HG02571 (cell line): ENCODE measurements around the gene DIAPH1.

Experiments
- ATAC-seq: cut with Tn5 transposase; IDR thresholded peaks from one replicate; pipeline ENCODE4 v1.9.1; 2021; ENCODE audit warnings: mild to moderate bottlenecking, moderate library complexity; ENCODE audit not compliant: unreplicated experiment

Gene DIAPH1

DNA sequence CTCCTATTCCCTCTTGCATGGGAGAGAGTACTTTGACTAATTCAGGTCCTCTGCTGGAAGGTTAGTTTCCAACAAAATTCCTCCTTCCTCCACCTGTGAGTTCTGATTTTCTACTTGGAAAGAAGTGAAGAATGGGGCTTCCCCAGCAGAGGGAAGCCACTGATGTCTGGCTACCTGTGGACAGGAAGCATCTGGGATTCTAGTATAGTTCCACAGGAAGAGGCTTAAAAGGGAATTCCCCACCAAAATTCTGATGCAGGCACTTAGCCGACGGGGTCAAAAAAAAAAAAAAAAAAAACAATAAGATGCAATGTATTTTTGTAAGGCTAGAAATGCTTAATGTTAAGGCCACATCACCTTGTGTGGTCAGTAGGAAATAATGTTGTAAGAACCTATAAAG lies 96.5 kb downstream of the DIAPH1 start:
- no peak for ATAC-seq

DNA sequence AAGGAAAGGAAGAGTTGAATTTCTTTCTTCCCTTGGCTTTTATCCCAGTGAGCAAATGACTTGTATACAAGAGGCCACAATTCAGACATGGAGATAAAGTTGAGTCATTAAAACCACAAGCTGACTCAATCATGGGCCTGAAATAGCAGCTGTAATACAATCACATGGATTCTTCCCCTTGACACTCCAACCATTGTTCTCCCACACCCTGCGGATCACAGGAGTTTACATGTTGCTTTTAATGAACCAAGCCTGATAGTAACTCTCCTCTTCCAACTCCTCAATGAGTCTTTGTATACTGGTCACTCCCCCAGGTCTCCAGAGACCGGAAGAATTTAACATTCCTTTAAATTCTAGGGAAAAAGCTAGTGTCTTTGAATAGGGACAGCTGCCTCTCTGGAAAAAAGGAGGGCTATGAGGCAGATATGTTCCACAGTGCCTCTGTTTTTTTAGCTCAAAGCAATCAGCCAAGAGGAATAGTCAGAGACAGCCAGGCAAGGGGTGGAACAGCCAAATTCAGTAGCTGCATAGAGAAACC lies 97.5 kb downstream of the DIAPH1 start:
- ATAC-seq = no peak

DNA sequence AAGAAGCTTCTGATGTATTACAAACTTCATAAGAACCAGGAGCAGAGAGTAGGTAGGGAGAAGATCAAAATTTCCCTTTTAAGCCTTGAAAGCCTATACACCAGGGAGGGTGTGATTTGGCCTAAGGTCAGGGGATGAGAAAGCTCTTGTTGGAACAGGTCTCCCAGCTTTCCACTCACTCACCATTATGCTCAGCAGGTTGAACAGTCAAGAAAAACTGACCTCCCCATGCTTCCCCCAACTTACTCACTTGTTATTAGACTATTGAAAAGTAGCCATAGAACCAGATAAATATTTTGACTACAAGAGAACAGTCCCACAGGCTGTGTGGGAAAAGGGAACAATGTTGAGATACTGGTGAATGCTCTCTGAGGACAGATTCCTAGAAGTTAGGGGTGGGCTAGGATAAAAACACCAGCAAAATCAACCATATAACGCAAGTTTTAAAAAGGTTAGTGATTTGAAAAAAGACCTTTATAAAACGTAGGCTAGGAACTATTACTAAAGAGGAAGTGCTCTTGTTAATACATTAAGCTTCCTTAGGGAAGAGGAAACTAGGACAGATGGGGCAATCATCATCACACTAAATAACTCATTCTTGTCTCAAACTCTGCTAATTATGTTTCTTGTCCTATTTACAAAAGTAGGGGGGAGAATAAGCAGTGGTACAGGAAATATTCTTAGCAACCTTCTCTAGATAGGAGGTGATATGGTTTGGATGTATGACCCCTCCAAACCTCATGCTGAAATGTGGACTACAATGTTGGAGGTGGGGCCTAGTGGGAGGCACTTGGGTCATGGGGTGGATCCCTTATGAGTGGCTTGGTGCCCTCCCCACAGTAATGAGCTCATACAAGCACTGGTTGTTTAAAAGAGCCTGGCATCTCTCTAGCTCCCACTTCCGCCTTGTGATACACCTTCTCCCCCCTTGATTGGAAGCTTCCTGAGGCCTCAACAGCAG lies 98.9 kb downstream of the DIAPH1 start:
- no peak for ATAC-seq

DNA sequence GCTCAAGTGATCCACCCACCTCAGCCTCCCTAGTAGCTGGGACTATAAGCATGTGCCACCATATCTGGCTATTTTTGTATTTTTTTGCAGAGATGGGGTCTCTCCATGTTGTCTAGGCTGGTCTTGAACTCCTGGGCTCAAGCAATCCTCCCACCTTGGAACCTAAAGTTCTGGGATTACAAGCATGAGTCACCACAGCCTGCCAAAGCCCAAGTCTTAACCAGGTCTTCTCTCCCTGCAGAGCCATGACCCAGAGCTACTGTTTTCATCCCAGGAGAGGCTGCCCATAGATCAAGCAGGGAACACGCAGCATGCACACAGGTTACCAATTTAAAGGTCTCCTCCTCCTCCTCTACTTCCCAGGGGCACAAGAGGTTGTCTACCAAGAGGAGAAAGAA lies 100.2 kb downstream of the DIAPH1 start:
- ATAC-seq = no peak

DNA sequence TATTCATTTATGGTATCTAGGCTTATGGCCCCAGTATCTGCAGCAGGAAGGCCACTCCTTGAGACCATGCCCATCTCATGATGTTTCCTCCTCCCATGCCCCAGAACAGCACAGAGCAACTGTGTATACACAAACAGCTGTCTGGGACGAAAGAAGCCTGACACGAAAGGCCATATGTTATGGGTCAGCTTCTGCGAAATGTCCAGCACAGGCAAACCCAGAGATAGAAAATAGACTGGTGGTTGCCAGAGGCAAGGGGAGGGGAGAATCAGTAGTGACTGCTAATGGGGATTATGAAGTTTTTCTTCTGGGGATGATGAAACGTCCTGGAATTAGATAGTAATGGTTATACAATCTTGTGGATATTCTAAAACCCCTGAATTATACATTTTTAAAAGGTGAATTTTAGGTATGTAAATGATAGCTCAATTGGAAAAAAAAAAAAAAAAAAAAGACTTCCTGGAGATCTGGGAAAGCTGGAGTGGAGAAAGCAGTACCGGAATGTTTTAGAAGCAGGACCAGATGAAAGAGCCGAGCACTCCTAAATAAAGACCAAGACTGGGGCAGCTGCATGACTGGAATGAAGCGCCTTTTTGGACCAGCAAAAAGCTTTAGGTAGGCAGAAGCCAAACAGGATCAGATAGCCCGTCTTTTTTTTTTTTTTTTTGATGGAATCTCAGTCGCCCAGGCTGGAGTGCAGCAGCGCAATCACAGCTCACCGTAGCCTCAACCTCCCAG lies 100.8 kb downstream of the DIAPH1 start:
- ATAC-seq = no peak

DNA sequence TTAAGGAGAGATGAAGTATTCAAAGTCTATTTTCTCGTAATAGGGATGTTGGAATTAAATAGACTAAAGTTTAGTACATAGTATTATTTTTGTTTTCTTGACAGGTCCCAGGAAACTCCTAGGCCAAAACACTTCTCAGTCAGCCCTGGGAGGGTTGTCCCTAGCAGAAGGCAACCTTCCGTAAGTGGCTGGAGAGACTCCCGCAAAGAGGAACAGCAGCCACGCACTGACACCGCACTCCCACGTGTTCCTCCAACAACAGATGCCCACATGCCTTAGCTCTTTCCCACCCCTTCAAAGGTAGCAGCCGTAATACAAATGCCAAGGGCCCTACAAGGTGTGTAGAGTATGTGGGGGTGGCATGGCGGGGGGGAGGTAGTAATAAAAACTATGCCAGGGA lies 101.5 kb downstream of the DIAPH1 start:
- no peak for ATAC-seq

DNA sequence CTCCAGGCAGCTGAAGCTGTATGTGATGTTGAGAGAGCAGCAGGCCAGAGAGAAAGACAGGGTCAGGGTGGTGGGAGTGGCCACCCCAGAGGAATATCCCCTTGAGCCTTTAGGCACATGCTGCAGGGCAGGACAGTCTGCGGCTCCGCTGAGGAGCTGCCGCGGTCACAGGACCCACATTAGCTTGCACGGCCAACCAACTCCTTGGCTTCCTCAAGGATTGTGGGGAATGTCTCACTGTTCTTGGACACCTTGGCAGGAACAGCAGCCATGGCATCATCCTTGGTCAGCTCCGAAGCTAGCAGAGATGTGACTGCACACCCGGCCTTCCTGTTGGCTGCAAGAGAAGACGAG lies 102.2 kb downstream of the DIAPH1 start:
- ATAC-seq = no peak

DNA sequence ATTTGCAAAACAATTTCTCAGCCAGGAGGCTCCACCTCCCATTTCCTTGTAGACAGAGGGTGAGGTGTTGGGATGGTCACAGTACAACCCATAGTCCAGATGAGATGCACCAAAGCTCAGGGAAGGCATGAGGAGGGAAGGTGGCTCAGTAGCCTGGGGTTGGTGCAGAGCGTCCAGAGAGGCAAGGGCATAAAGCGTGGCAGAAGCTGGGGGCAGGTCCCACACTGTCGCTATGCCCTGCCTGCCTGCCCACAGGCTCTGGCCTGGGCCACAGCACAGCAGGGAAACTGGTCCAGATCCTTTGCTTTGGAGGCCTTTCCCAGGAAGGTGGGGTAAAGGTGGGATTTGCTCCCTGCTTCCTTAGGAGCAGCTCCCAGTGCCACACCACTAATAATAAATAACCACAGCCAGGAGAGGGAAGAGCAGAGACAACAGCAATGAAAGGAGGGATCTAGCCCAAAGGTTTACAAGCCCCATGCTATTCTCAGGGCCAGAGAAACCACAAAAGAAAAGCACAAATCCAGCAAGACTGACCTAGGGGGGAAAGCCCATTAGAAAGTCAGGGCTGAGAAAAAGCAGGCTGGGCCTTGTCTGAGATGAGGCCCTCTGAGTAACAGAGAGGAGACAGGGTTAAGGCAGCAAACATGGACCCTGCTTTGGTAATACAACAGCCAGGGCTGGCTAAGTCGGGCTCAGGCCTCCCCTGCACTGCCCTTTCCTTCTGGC lies 102.7 kb downstream of the DIAPH1 start:
- no peak for ATAC-seq

DNA sequence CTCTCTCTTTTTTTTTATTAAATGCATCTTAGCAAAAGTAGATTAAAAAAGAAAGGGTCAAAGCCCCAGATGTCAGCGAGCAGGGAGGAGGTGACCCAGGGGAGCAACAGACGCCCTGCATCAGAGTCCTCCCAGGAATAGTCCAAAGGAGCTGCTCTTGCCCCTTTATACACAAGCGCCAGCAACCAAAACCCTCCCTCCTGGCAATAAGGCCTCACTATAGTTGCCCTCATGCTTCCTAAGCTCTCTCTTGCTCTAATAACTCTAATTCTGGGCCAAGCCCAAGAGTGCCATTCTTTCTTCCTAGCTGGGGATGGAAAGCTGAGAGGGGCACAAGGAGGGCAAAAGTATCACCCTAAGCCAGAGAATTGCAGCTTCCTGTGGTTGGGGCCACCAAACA lies 103.7 kb downstream of the DIAPH1 start:
- no peak for ATAC-seq

DNA sequence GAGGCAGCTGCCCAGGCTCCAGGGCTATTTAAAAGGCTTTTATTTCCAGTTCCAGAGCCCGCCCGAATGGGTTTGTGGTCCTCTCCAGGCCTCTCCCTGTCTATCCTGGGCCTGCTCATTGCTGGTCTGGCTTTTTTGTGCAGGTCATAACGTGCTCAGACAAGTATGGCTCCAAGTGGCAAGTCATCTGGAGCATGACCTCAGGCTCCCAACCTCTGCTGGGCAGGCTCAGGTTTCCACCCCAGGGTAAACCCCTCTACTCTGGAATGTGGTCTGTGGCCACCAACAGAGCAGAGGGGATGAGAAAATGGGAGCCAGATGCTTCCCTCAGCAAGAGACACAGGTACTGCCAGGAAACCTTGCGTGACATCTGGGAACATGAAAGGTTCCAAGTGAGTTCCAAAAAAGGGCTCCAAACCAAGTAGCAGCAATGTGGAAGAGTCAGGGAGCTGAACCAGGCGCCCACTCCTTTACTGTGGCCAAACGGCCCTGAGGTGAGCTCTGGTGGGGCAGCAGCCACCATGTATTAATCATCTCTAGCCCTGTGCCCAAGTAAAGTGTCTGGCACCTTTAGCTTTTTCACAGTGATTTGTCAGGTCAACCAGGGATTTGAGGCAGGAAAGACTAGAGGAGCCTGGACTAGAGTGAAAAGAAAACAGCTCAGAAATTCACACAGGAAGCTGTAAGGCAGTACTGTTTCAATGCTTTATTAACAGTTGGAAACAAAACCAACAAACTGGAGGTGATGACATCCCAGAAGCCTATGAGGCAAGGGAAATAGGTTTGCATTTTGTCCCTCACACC lies 104.3 kb downstream of the DIAPH1 start:
- peak; percentile 16 for ATAC-seq

DNA sequence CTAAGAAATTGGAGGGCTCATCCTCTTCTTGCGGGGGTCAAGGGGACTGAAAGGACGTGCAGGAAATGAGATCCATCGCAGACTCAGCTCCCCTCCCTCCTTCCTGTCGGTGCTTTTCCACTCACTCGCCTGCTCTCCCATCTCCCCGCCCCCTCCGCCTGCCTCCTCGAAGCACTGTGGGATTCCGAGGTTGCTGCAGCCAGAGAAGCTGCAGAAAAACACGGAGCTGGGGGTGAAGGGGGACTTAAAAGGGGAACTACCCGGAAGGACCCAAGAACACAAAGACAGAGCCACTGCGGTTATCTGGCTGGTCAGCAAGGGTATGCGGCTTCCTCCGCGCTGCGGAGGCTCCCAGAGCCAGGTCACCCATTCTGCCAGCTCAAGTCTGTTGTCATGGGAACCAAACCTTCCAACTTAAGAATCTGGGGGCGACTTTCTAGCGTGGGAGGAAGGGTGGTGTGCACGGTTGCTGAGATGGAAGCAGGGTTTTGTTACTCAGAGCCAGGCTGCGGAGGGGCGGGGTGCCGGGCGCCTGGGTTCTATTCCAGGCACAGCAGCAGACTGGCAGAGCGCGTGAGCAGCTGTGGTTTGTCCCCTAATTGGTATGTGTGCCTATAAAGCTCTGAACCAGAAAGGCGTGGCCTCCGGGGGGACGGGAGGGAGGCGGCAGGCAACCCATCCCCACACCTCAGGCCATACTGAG lies 105.0 kb downstream of the DIAPH1 start:
- peak; percentile 37 for ATAC-seq

DNA sequence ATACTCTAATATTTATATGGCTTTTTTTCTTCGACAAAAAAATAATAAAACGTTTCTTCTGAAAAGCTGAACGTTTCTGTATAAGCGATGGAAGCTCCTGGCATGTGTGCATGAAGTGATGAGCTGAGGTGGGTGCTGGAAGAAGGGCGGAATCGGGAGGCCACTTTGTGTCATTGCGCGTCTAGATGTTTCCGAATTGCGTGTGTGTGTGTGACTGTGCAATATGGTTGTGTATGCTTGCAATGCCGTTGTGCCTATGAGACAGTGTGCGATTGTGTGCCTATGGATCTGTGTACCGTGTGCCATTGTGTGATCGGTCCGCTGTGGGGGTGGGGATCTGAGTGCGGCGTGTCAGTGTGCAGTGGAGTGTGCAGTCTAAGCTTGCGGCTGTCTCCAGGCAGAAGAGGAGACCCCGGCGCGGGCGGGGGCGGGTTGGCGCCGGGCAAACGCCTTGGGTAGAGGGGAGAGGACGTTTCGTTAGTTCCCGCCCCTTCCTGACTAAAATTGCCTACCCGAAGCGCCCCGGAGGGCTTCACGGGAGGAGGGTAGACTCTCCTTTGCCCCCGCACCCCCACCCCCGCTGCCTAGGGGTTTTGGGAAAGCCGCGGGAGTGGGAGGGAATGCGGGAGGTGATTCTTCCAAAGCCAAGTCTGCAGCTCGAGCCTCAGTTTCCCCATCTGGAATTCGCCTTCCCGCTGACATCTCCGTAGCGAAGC lies 105.7 kb downstream of the DIAPH1 start:
- ATAC-seq = no peak

DNA sequence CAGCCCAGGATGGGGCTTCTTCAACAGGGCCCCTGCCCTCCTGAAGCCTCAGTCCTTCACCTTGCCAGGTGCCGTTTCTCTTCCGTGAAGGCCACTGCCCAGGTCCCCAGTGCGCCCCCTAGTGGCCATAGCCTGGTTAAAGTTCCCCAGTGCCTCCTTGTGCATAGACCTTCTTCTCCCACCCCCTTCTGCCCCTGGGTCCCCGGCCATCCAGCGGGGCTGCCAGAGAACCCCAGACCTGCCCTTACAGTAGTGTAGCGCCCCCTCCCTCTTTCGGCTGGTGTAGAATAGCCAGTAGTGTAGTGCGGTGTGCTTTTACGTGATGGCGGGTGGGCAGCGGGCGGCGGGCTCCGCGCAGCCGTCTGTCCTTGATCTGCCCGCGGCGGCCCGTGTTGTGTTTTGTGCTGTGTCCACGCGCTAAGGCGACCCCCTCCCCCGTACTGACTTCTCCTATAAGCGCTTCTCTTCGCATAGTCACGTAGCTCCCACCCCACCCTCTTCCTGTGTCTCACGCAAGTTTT lies 106.3 kb downstream of the DIAPH1 start:
- no peak for ATAC-seq

DNA sequence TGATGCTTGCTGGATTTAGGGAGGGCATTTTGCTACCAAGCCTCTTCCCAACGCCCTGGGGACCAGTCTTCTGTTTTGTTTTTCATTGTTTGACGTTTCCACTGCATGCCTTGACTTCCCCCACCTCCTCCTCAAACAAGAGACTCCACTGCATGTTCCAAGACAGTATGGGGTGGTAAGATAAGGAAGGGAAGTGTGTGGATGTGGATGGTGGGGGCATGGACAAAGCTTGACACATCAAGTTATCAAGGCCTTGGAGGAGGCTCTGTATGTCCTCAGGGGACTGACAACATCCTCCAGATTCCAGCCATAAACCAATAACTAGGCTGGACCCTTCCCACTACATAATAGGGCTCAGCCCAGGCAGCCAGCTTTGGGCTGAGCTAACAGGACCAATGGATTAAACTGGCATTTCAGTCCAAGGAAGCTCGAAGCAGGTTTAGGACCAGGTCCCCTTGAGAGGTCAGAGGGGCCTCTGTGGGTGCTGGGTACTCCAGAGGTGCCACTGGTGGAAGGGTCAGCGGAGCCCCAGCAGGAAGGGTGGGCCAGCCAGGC lies 107.0 kb downstream of the DIAPH1 start:
- ATAC-seq = no peak

DNA sequence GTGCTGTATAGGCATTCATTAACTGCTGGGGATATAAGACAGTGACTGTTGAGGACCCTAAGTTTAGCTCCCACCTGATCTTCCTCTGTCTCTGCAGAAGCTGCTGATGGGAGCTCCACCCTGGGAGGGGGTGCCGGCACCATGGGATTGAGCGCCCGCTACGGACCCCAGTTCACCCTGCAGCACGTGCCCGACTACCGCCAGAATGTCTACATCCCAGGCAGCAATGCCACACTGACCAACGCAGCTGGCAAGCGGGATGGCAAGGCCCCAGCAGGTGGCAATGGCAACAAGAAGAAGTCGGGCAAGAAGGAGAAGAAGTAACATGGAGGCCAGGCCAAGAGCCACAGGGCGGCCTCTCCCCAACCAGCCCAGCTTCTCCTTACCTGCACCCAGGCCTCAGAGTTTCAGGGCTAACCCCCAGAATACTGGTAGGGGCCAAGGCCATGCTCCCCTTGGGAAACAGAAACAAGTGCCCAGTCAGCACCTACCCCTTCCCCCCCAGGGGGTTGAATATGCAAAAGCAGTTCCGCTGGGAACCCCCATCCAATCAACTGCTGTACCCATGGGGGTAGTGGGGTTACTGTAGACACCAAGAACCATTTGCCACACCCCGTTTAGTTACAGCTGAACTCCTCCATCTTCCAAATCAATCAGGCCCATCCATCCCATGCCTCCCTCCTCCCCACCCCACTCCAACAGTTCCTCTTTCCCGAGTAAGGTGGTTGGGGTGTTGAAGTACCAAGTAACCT lies 107.8 kb downstream of the DIAPH1 start:
- ATAC-seq = peak; percentile 28

DNA sequence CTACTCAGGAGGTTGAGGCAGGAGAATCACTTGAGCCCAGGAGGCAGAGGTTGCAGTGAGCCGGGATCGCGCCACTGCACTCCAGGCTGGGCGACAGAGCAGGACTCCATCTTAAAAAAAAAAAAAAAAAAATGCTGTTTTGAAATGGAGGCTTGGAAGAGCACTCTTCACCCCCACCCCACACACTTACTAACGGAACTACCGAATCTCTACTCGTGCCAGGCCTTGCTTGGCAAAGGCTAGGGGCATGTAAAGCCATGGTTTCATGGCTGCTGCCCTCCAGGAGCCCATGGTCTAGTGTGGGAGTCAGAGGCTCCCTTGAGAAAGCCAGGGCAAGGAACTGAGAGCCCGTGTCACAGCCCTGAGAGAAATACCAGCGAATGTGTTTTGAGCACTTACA lies 108.6 kb downstream of the DIAPH1 start:
- ATAC-seq = no peak

DNA sequence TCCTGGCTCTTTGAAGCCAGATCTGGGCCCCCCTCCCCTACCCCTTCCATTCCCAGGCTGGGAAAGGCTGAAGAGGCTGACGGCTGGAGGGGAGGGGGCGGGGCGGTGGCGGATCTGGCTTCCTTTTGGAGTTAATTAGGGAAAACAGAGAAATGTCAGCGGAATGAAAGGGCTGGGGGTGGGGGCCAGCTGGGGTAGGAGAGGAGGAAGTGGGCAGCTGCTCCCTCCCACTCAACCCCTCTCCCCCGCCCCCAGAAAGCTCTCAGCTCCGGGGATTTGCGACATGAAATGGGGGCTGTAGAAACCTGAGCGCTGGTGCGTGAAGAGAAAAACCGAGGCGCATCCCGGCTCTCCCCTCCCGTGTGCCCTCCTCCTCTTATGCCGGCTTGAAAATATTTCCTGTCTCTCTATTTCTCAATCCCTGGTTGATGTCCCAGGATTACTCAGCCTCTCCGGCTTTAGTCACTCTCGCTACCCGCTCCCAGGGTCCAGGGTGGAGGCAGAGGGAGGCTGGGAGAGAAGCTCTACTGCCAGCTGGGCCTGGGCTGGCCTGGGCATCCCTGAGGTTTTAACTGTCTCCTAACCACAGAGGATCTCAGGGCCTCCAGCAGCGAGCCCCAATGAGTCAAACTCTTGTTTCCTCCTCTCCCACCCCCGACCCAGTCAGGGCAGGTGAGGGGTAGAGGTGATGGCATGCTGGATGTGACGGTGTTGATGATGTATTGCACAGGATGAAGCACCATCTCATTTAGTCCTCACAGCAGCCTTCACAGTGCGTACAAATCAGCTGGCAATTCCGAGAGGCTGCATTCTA lies 109.8 kb downstream of the DIAPH1 start:
- no peak for ATAC-seq
